ENCODE results near the gene HS1BP3.

The HS1BP3 gene

GRCh38 chr2:20629581-20630171 is 21.2 kb downstream of the HS1BP3 start:
- DNase-seq (ENCODE audit: low read depth in 2 of 2): no peak

GRCh38 chr2:20629181-20629580 is 21.7 kb downstream of the HS1BP3 start:
- no peak for DNase-seq (ENCODE audit: low read depth in 2 of 2)

- DNase-seq (ENCODE audit: low read depth in 2 of 2): no peak
Observed at GRCh38 chr2:20627712-20628380, 23.1 kb downstream of the HS1BP3 start.

GRCh38 chr2:20626698-20627513 is 24.0 kb downstream of the HS1BP3 start:
- DNase-seq (ENCODE audit: low read depth in 2 of 2): no peak

GRCh38 chr2:20626392-20626697 is 24.6 kb downstream of the HS1BP3 start:
- DNase-seq (ENCODE audit: low read depth in 2 of 2): no peak

GRCh38 chr2:20625491-20626391 is 25.2 kb downstream of the HS1BP3 start:
- no peak for DNase-seq (ENCODE audit: low read depth in 2 of 2)

GRCh38 chr2:20624884-20625485 is 25.9 kb downstream of the HS1BP3 start:
- no peak for DNase-seq (ENCODE audit: low read depth in 2 of 2)

- DNase-seq (ENCODE audit: low read depth in 2 of 2): no peak
Observed at GRCh38 chr2:20624156-20624883, 26.6 kb downstream of the HS1BP3 start.

GRCh38 chr2:20623741-20624155 is 27.1 kb downstream of the HS1BP3 start:
- no peak for DNase-seq (ENCODE audit: low read depth in 2 of 2)

- DNase-seq (ENCODE audit: low read depth in 2 of 2): no peak
Observed at GRCh38 chr2:20623241-20623640, 27.7 kb downstream of the HS1BP3 start.

- DNase-seq (ENCODE audit: low read depth in 2 of 2): no peak
Observed at GRCh38 chr2:20622731-20623130, 28.2 kb downstream of the HS1BP3 start.

GRCh38 chr2:20622296-20622686 is 28.6 kb downstream of the HS1BP3 start:
- no peak for DNase-seq (ENCODE audit: low read depth in 2 of 2)

- DNase-seq (ENCODE audit: low read depth in 2 of 2): no peak
Observed at GRCh38 chr2:20621366-20622295, 29.3 kb downstream of the HS1BP3 start.

- no peak for DNase-seq (ENCODE audit: low read depth in 2 of 2)
Observed at GRCh38 chr2:20620696-20621365, 30.1 kb downstream of the HS1BP3 start.

GRCh38 chr2:20620271-20620681 is 30.6 kb downstream of the HS1BP3 start:
- no peak for DNase-seq (ENCODE audit: low read depth in 2 of 2)

- no peak for DNase-seq (ENCODE audit: low read depth in 2 of 2)
Observed at GRCh38 chr2:20619624-20620024, 31.3 kb downstream of the HS1BP3 start.

- no peak for DNase-seq (ENCODE audit: low read depth in 2 of 2)
Observed at GRCh38 chr2:20618886-20619521, 31.9 kb downstream of the HS1BP3 start.

- DNase-seq (ENCODE audit: low read depth in 2 of 2): no peak
Observed at GRCh38 chr2:20618468-20618885, 32.4 kb downstream of the HS1BP3 start.
